HG03571 (cell line): ENCODE measurements around the gene RAB8A.
"Not testable (repeated sequence)": the region's sequence is repeated elsewhere in the genome, so short reads cannot be mapped to it uniquely, and the experiment has no call there.

Experiments
- ATAC-seq: cut with Tn5 transposase; IDR thresholded peaks from one replicate; pipeline ENCODE4 v1.9.1; 2021; ENCODE audit not compliant: unreplicated experiment

The RAB8A gene

DNA sequence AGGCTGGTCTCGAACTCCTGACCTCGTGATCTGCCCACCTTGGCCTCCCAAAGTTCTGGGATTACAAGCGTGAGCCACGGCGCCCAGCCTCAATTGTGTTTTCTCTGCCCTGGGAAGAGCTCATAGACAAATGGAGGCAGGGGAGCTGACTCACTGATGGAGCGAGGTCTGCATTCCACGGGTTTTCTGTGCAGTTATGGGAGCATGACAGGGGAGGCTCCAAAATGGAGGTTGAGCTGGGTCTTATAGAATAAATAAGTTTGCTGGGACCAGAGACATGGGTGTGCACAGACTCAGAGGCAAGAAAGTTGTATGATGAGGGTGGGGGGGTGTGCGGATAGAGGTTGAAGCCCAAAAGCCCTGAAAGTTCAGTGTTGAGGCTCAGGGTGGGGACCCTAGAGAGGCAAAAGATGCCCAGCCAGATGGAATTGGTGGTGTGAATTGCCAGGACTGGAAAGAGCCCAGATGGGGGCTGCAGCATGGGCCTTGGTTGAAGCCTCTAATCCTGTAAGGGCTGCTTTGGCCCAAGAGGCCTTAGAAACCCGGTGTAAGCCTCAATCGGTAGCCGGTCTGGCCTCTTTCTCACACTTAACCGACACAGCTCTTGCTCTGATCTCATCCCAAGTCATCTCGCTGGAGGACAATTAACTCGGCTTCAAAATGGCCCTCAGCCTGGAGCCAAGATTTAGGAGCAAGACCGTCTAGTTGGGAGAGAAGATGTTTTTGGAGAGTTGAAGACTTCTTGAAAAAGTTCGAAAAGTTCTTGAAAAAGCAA is 33.5 kb upstream of the RAB8A start:
- no peak for ATAC-seq

DNA sequence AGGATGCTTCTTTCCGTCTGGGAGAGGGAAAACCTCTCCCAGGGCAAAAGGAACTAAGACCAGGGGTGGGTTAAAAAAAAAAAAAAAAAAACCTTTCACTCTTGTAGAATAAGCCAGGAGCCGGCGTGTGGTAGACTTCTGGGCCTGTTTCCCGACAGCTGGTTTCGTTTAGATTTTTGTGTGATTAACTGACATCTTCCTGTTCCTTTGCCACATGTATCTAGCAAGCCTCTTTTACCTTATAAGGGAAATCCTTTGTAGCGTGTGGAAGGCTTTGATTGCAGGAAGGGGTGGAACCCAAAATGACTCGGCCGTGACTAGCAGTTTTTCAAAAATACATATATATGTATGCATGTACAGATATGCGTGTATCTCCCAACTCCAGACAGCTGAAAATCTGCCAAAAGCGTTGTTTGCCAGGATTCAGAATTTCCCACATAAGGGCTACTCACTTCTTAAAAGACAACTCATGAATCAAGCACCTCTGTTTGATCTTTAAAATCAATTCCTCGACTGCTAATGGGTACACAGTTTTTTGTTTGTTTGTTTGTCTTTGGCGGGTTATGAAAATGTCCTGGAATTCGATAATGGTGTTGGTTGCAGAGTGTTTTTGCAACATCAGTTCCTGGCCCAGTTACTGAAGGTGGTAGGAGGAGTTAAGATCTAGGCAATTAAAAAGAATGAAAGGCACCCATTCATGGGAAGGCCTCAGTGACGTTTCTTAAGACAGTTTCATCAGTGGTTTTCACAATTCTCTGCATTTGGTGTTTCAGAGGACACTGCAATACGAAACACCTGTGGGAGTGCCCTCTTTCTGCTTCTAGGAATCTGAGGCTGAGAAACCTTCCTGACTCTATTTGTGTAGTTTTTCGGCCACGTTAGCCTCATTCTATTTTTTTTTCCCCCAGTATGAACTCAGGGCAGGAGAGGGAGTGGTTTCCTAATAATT is 32.7 kb upstream of the RAB8A start:
- ATAC-seq = no peak

DNA sequence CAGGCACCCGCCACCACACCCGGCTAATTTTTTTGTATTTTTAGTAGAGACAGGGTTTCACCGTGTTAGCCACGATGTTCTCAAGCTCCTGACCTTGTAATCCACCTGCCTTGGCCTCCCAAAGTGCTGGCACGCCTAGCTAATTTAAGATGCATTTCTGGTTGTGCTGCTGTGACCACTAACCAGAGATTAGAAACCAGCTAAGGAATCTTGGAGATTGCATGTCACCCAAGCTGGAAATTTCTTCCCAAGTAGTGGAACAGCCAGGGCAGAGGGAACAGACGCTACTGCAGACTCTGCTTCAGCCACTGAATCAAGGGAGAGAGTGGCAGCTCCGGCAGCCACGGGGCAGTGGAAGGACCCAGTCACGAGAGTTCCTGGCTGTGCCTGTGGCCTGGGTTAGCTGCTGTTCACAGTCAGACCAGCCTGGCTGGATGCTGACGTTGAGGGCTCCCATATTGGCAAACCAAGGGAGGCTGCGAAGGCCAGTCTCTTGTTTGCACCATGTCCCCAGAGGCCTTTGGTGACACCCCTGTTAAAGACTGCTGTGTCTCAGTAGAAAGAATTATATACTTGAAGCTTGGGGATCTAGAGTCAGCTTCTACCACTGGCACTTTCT is 27.5 kb upstream of the RAB8A start:
- no peak for ATAC-seq

DNA sequence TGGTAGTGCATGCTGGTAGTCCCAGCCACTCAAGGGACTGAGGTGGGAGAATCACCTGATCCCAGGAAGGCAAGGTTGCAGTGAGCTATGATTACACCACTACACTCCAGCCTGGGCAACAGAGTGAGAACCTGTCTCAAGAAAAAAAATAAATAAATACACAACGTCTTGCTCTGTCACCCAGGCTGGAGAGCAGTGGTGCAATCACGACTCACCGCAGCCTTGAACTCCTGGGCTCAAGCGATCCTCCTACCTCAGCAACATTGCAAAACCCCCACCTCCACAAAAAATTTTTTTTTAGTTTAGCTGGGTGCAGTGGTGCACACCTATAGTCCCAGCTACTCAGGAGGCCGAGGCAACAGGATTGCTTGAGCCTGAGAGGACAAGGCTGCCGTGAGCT is 26.6 kb upstream of the RAB8A start:
- no peak for ATAC-seq

DNA sequence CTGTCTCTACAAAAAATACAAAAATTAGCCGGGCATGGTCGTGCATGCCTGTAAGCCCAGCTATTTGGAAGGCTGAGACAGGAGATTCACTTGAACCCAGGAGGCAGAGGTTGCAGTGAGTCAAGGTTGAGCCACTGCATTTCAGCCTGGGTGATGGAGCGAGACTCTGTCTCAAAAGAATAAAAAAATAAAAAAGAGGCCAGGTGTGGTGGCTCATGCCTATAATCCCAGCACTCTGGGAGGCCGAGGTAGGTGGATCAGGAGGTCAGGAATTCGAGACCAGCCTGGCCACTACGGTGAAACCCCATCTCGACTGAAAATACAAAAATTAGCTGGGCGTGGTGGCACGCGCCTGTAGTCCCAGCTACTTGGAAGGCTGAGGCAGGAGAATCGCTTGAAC is 24.3 kb upstream of the RAB8A start:
- not testable (repeated sequence) for ATAC-seq

DNA sequence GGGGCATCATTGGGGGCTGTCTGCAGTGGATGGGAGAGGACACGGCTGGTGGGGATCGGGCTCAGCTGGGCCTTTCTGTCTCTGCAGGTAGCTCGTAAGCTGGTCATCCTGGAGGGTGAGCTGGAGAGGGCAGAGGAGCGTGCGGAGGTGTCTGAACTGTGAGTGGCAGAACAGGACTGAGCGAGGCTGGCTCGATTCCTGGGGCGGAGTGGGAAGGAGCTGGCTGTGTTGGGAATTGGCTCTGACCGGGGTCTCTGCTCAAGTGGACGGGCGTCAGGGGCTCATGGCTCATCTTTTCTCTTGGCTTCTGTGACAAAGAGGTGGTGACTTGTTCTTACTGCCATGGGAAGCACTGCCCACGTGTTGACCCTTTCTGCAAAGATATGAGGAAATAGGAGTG is 23.7 kb upstream of the RAB8A start:
- ATAC-seq = no peak

DNA sequence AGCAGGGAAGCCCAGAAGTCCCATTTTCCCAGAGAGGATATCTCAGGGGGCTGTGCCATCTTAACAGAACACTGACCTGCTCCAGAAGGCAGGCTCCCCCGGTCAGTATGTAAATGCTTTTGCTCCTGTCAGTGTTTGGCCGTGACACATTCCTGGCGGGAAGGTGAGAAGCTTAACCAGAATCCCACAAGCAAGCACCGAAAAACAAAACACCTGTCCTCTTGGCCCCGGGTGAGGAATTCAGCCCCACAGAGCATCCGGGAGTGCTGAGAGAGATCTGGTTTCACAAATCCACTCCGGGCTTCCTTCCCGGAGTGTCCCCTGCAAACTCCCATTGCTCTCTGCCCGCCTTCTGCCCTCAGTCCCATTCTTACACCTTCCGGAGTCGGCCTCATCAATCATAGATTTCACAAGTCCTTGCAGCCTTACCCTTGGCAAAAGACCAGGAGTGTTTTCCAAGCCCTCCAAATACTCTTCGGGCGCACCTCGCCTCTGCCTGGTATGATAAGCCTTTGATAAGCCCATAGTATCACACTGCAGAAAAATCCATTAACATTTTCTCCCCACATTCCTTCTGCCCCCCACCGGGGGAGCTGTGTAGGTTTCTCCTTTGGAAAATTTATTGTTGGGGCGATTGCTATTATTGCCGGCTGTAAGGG is 23.2 kb upstream of the RAB8A start:
- ATAC-seq = no peak

DNA sequence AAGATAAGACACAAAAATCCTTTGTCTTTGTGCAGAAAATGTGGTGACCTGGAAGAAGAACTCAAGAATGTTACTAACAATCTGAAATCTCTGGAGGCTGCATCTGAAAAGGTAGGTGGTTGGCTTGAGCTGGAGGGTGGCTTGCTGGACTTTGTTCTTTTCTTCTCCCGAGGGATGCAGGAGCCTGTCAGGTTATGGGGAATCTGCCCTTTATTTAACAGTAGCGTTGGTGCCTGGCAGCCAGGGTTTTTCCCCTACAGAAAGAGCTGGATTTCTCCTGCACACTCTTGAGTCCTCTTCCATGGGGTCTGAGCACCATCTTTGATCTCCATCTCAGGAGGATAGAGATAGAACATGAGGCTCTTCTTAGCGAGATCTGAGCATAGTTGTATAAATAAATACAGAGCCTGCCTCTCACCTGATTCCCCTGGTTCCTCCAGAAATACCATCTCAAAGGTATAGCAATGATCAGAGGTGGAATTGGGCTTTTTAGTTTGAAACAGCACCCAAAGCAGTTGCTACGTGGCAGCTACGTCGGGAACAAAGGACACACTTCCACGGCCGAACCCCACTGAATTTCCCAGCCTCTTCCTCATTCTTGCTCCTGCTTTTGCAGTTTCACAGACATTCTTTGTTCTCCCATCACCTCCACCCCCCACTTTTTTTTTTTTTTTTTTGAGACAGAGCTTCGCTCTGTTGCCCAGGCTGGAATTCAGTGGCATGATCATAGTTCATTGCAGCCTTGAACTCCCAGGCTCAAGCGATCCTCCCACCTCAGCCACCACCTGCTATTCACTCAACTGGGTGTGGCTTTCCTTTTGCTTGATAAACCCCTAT is 22.5 kb upstream of the RAB8A start:
- no peak for ATAC-seq

DNA sequence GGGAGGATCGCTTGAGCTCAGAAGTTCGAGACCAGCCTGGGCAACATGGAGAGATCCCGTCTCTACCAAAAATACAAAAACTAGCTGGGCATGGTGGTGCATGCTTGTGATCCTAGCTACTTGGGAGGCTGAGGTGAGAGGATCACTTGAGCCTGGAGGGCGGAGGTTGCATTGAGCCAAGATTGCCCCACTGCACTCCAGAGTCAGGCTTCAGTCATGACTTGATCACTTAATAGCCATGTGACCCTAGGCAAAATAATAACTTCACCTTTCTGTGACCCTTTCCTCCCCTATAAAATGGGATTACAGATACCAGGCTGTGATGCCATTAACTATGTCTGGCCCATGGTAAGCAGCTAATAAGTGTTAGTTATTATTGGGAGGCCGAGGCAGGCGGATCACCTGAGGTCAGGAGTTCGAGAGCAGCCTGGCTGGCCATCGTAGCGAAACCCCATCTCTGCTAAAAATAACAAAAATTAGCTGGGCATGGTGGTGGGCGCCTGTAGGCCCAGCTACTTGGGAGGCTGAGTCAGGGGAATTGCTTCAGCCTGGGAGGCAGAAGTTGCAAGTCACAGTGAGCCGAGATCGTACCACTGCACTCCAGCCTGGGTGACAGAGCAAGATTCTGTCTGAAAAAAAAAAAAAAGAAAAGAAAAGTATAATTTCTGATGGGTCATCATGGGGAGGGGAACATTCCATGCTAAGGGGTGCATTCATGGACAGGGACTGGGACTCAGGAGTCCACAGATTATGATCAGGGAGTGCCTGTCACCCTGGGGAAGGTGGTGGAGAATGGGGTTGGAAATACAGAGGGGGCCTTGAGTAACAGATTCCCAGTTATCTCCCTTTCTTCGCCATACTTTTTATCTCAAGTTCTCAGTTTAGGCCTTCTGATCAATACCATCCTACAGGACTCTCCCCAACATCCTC is 19.9 kb upstream of the RAB8A start:
- no peak for ATAC-seq

DNA sequence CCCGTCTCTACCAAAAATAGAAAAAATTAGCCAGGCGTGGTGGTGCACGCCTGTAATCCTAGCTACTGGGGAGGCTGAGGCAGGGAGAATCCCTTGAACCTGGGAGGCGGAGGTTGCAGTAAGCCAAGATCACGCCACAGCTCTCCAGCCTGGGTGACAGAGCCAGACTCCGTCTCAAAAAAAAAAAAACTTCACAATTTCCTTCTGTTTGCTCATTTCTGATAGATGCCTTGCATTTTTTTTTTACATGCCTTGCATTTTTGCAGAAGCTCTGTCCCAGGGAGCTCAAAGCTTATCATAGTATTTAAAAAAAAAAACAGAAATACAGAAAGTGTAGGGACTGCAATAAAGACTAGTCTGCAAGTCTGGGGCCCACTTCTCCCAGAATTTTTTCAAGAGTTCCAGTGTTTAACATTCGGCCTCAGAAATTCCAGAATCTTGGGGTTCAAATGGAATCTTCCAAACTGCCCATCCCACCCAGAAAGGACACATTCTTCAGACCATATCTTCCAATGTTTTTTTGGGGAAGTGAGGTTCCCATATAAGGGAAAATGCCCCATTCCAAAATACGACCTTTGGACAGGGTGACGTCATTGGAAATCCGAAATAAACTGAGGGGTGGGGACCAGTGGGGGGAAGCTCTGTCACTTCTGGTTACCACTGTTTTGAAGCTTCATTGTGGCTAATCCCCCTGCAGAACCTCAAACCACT is 17.2 kb upstream of the RAB8A start:
- ATAC-seq = no peak

DNA sequence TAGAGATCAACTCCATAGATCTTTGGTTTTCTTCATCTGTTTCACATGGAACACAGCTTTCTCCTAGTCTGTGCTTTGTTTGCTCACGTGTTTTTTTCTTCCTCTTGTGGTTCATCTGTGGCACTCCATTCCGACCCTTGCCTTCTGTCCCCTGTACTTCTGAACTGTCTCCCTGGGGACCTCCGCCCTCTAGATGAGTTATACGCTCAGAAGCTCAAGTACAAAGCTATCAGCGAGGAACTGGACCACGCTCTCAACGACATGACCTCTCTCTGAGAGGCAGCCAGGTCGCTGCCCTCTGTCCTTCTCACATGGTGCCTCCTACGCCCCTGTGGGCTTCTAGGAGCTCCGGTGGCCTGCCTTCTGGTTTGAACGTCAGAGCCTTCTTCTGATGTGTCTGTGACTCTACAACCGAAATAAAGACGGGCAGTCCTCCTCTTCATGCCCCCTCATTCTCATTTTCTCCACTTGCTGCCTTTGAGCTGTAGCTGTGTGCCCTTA is 16.6 kb upstream of the RAB8A start:
- no peak for ATAC-seq

DNA sequence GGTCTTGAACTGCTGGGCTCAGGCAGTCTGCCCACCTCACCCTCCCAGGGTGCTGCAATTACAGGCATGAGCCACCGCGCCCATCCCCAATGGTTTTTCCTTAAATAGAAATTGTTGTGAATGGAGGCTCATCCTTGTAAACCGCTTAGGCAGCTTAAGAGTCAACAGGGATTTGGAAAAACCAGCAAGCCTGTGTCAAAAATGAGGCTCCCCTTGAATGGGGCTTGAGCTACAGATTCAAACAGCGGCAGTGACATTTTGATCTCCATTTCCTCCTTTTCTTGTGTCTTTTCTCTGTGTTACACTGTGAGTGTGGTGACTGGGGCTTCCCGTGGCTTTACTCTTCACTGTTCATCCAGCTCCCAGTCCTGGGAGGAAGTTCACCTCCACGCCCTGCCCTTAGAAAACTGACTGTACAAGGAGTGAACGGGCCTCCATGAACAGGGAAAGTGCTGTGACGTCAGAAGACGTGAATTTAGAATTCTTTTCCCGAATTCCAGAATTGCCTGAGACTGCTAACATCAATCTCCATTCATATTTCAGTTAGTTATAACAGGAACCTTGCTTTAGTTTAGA is 15.3 kb upstream of the RAB8A start:
- ATAC-seq = no peak

DNA sequence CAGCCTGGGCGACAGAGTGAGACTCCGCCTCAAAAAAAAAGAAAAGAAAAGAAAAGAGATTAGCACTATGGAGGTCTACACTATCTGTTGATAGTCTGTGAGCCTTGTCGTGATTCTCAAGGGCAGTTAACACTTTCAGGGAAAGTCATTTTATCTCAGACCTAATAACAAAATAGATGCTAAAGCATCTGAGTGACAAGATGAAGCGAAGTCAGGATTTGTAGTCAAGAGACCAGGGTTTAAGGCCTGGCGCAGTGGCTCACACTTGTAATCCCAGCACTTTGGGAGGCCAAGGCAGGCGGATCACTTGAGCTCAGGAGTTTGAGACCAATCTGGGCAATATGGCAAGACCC is 13.3 kb upstream of the RAB8A start:
- no peak for ATAC-seq

DNA sequence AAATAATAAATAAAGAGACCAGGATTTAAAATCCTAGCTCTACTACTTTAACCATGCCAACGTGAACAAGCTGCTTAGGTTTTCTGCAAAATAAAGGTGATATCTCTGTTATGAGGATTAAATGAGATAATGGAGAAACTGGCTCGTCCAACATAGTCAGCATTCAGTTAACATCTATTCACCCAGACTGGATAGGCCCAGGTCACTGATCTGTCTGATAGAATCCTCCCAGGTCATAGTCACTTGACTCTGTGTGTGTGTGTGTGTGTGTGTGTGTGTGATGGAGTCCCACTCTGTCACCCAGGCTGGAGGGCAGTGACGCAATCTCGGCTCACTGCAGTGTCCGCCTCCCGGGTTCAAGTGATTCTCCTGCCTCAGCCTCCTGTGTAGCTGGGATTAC is 12.9 kb upstream of the RAB8A start:
- ATAC-seq = no peak

DNA sequence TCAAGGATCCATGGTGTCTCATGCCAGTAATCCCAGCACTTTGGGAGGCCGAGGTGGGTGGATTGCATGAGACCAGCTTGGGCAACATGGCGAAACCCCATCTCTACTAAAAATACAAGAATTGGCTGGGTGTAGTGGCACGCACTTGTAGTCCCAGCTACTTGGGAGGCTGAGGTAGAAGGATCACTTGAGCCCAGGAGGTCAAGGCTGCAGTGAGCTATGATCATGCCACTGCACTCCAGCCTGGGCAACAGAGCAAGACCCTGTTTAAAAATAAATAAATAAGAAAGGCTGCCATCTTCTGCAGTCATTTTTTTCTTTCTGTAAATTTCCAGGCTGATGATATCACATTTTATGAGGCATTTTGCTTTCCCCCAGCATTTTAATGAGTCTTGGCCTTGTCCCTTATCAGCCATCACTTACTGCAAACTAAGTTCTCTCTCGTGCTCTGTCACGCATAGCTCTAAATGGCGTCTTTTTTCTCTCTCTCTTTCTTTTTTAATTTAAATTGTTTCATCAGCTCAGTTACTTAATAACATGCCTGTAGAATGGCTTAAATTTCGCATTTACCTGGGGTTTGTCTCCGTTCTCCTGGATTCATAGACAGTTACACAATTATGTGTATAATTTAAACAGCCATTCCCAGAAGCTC is 12.2 kb upstream of the RAB8A start:
- ATAC-seq = not testable (repeated sequence)

DNA sequence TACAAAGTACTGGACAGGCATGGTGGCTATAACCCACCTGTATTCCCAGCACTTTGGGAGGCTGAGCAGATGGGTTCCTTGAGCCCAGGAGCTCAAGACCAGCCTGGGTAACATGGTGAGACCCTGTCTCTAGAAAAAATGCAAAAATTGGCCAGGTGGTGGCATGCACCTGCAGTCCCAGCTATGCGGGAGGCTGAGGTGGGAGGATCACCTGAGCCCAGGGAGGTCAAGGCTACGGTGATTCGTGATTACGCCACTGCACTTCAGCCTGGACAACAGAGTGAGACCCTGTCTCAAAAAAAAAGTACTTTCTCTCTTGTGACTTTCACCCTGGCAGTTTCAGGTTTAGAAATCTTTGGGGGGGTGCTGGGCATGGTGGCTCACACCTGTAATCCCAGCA is 11.2 kb upstream of the RAB8A start:
- no peak for ATAC-seq

DNA sequence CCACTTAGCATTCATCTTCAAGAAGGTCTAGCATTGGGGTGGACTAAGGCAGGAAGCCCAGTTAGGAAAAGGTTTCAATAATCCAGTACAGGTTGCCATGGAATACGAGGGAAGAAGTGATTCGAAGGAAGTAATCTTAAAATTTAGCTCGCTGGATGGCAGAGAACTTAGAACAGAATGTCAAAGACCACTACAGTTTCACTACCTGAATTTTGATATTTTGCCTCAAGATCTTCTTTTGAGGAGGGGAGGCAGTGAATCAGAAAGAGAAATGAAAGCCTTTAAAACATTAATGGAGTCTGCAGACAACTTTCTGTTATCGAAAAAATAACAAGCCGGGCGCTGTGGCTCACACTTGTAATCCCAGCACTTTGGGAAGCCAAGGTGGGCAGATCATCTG is 7.0 kb upstream of the RAB8A start:
- no peak for ATAC-seq

DNA sequence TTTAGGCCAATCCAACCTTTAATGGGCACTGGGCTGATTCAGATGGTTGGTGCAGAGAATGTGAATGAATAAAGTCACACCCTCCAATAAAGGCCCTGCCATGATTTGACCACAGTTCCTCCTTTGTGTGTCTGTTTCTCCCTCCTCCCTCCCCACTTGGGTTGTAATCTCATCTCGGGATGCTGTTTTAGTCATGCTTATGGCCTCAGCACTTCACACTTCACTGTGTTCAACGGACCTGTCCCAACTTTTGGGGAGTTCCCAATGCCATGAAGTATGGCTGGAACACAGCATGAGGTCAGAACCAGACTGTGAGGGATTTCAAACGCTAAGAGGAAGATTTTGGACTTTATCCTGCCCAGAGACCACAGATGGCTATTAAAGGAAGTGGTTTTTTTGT is 5.6 kb upstream of the RAB8A start:
- no peak for ATAC-seq
